GM23248 (cell line): ENCODE measurements around the gene DNAJC12.

Experiments used
- EZH2 ChIP-seq: fragments of 200-600 bp; sonication (generic); IDR thresholded peaks from 2 replicates; pipeline ENCODE4 v1.6.1; 2018; ENCODE audit warnings: antibody characterized with exemption, mild to moderate bottlenecking; ENCODE audit not compliant: insufficient read depth, poor library complexity, severe bottlenecking
- EZH2phosphoT487 ChIP-seq: fragments of 200-600 bp; sonication (generic); IDR thresholded peaks from 2 replicates; pipeline ENCODE4 v1.6.1; 2018; ENCODE audit warnings: antibody characterized with exemption, moderate library complexity, mild to moderate bottlenecking, low read depth; ENCODE audit not compliant: insufficient read depth

DNA sequence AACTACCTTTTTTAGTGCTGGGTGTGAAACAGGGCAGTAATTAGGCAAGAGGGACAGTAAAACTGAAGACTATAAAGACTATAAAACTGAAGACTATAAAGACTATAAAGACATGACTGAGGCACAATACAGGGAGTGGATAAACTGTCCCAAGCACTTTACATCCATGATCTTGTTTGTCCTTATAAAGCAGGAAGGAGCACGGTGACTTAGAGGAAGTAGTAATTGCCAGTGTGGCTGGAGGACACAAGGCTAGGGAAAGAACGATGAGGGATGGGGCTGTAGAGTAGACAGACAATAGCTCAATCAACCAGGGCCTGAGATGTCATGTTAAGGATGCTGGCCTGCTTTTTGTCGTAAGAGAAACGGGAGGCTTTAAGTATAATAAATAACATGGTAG is 26.0 kb downstream of the DNAJC12 start:
- TF ChIP-seq EZH2: no peak
- TF ChIP-seq EZH2phosphoT487: no peak
